ENCODE results near the gene HTATSF1. TPM values are rescaled to one million over a fixed set of nuclear protein-coding genes. Genes with fewer than 3 reads are reported as not detected.

Gene HTATSF1
- polyA plus RNA-seq, 1 of the 3 experiments (the other 2 are of a cell fraction), result 2.7 TPM

DNA sequence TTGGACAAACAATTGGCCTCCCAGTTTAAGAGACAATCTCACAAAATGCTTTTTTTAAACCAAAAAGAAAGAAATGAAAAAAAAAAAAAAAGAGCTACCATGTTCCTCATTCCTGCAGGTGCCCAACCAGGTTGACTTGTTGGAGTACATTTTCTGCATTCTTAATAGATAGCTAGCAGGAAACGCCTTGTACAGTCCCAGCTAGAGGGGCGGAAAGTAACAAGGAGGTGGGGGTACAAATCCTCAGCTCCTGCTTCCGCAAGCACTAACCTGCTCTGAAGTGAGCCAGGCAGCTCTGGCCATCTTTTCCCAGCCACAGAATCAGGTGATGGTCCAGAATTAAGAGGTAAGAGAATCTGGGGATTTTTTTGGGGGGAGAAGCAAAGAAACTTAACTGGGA is 34.6 kb downstream of the HTATSF1 start, which contains the start of gene VGLL1:
Gene VGLL1 (plus strand): TSS at position 265 of the 400 bp plus-strand sequence. CDS start 3,806 bp downstream, outside the sequence.
- no peaks in the 10 kb centered on the region for H4K20me1 ChIP-seq (ENCODE audit: insufficient read depth)
- H3K4me1 ChIP-seq (ENCODE audit: control insufficient read depth in 1 of 2, insufficient read depth in 2 of 2, low read depth in 1 of 2, low read length in 1 of 2), result no peaks in the 10 kb centered on the region
- no peaks in the 10 kb centered on the region for H3K9me2 ChIP-seq
- no peak within 1 kb of the TSS for H3K4me2 ChIP-seq
- no peaks in the 10 kb centered on the region for H3K9me3 ChIP-seq
- no peaks in the 10 kb centered on the region for H3K27me3 ChIP-seq (ENCODE audit: insufficient read depth)
- ChIA-PET CTCF (no interaction called here), POLR2A (no interaction called here)
- TF ChIP-seq RXRA (IDR thresholded peaks at IDR 0.05; ENCODE audit: borderline replicate concordance, low read depth) (no peak), MXI1 (IDR thresholded peaks at IDR 0.05; ENCODE audit: low read depth, low read length) (no peak), TAF1 (IDR thresholded peaks at IDR 0.05; ENCODE audit: borderline replicate concordance, low read depth, low read length) (no peak), CHD2 (IDR thresholded peaks at IDR 0.05; ENCODE audit: low read length, partially characterized antibody) (no peak), FOXM1 (IDR thresholded peaks at IDR 0.05; ENCODE audit: low read depth) (no peak), EZH2phosphoT487 (IDR thresholded peaks at IDR 0.05; ENCODE audit: borderline replicate concordance, low read depth) (no peak), GATA2 (CRISPR knock-in tag; IDR thresholded peaks at IDR 0.05) (no peak), GABPA (IDR thresholded peaks at IDR 0.05; ENCODE audit: low read depth) (no peak), TEAD4 (IDR thresholded peaks at IDR 0.05; ENCODE audit: borderline replicate concordance, insufficient read depth) (no peak), SIN3A (IDR thresholded peaks at IDR 0.05; ENCODE audit: borderline replicate concordance, low read depth, low read length) (no peak), SMC3 (IDR thresholded peaks at IDR 0.05; ENCODE audit: low read depth, low read length) (no peak), POLR2AphosphoS5 (IDR thresholded peaks at IDR 0.05; ENCODE audit: low read depth, low read length) (no peak), FOXJ3 (CRISPR knock-in tag; IDR thresholded peaks at IDR 0.05) (no peak)
- TF ChIP-seq, protein P1, sequence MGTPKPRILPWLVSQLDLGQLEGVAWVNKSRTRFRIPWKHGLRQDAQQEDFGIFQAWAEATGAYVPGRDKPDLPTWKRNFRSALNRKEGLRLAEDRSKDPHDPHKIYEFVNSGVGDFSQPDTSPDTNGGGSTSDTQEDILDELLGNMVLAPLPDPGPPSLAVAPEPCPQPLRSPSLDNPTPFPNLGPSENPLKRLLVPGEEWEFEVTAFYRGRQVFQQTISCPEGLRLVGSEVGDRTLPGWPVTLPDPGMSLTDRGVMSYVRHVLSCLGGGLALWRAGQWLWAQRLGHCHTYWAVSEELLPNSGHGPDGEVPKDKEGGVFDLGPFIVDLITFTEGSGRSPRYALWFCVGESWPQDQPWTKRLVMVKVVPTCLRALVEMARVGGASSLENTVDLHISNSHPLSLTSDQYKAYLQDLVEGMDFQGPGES (IDR thresholded peaks at IDR 0.05; ENCODE audit: low read depth, low read length), result no peak
- TF ChIP-seq, protein P2, sequence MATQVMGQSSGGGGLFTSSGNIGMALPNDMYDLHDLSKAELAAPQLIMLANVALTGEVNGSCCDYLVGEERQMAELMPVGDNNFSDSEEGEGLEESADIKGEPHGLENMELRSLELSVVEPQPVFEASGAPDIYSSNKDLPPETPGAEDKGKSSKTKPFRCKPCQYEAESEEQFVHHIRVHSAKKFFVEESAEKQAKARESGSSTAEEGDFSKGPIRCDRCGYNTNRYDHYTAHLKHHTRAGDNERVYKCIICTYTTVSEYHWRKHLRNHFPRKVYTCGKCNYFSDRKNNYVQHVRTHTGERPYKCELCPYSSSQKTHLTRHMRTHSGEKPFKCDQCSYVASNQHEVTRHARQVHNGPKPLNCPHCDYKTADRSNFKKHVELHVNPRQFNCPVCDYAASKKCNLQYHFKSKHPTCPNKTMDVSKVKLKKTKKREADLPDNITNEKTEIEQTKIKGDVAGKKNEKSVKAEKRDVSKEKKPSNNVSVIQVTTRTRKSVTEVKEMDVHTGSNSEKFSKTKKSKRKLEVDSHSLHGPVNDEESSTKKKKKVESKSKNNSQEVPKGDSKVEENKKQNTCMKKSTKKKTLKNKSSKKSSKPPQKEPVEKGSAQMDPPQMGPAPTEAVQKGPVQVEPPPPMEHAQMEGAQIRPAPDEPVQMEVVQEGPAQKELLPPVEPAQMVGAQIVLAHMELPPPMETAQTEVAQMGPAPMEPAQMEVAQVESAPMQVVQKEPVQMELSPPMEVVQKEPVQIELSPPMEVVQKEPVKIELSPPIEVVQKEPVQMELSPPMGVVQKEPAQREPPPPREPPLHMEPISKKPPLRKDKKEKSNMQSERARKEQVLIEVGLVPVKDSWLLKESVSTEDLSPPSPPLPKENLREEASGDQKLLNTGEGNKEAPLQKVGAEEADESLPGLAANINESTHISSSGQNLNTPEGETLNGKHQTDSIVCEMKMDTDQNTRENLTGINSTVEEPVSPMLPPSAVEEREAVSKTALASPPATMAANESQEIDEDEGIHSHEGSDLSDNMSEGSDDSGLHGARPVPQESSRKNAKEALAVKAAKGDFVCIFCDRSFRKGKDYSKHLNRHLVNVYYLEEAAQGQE (IDR thresholded peaks at IDR 0.05; ENCODE audit: low read depth, low read length), result no peak
- TF ChIP-seq, protein P3, sequence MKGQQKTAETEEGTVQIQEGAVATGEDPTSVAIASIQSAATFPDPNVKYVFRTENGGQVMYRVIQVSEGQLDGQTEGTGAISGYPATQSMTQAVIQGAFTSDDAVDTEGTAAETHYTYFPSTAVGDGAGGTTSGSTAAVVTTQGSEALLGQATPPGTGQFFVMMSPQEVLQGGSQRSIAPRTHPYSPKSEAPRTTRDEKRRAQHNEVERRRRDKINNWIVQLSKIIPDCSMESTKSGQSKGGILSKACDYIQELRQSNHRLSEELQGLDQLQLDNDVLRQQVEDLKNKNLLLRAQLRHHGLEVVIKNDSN (IDR thresholded peaks at IDR 0.05; ENCODE audit: borderline replicate concordance, low read depth), result no peak
- TF ChIP-seq, protein P4, sequence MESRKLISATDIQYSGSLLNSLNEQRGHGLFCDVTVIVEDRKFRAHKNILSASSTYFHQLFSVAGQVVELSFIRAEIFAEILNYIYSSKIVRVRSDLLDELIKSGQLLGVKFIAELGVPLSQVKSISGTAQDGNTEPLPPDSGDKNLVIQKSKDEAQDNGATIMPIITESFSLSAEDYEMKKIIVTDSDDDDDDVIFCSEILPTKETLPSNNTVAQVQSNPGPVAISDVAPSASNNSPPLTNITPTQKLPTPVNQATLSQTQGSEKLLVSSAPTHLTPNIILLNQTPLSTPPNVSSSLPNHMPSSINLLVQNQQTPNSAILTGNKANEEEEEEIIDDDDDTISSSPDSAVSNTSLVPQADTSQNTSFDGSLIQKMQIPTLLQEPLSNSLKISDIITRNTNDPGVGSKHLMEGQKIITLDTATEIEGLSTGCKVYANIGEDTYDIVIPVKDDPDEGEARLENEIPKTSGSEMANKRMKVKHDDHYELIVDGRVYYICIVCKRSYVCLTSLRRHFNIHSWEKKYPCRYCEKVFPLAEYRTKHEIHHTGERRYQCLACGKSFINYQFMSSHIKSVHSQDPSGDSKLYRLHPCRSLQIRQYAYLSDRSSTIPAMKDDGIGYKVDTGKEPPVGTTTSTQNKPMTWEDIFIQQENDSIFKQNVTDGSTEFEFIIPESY (IDR thresholded peaks at IDR 0.05; ENCODE audit: borderline replicate concordance, low read depth), result no peak
- H3K27ac ChIP-seq (ENCODE audit: low read depth in 2 of 2, low read length in 1 of 2), result no peak within 1 kb of the TSS
- H3K4me3 ChIP-seq (ENCODE audit: low read depth in 2 of 2, low read length in 1 of 2), result no peak within 1 kb of the TSS
- no peaks in the 10 kb centered on the region for H3K79me2 ChIP-seq (ENCODE audit: insufficient read depth)
- no peaks in the 10 kb centered on the region for H3K36me3 ChIP-seq (replicated peaks in 1 of 2; ENCODE audit: control insufficient read depth in 1 of 2, insufficient read depth in 2 of 2, low read length in 1 of 2)
- no peak within 1 kb of the TSS for H2AFZ ChIP-seq (ENCODE audit: low read depth)
- H3K9ac ChIP-seq, result no peak within 1 kb of the TSS
- WGBS (ENCODE audit: low lambda C conversion rate), result 32% methylated on average over 3 of the region's 3 CpGs
- no peak for DNase-seq
- no peaks in the 10 kb centered on the region for H3F3A ChIP-seq (replicated peaks; ENCODE audit: insufficient read depth)

Data from SK-N-SH (cell line).